Renal cortex interstitium (tissue), 11 donors: ENCODE measurements around the gene LEP. TPM values are rescaled to one million over a fixed set of nuclear protein-coding genes. Genes with fewer than 3 reads are reported as not detected.
"Not testable (repeated sequence)": the region's sequence is repeated elsewhere in the genome, so short reads cannot be mapped to it uniquely, and the experiment has no call there.

Experiments
- DNase-seq, 11 donors: peaks; one replicate each; pipeline ENCODE4 v3.0.0-alpha.2; 2013; ENCODE audit warnings: low read depth in 9 of 11, low spot score in 4 of 11; ENCODE audit errors: extremely low read depth in 1 of 11
- polyA plus RNA-seq, 3 donors: library from polyadenylated mRNA; unstranded; fragments of 120-200 nt; gene quantifications; one replicate each; pipeline ENCODE4 v1.2.1, GENCODE V29; 2013; ENCODE audit not compliant: insufficient read length in 3 of 3

Gene LEP
- polyA plus RNA-seq, 3 donors: 0.16 to 0.76 (median 0.20) TPM

- DNase-seq: no peak
Observed at GRCh38 chr7:128265906-128266300, 24.8 kb downstream of the LEP start.

- DNase-seq: no peak
Observed at GRCh38 chr7:128266529-128266882, 25.4 kb downstream of the LEP start.

GRCh38 chr7:128266883-128267594 is 26.0 kb downstream of the LEP start:
- peak in 2 of 11 donors; percentile 28 to 29 for DNase-seq

- no peak for DNase-seq
Observed at GRCh38 chr7:128267595-128267924, 26.5 kb downstream of the LEP start.

- no peak for DNase-seq
Observed at GRCh38 chr7:128268233-128268632, 27.2 kb downstream of the LEP start.

GRCh38 chr7:128270826-128271272 is 29.8 kb downstream of the LEP start:
- DNase-seq: no peak

- DNase-seq: no peak
Observed at GRCh38 chr7:128271471-128271941, 30.4 kb downstream of the LEP start.

GRCh38 chr7:128271942-128272481 is 30.9 kb downstream of the LEP start:
- no peak for DNase-seq

- no peak for DNase-seq
Observed at GRCh38 chr7:128274246-128274883, 33.3 kb downstream of the LEP start.

GRCh38 chr7:128274884-128275603 is 34.0 kb downstream of the LEP start:
- DNase-seq: no peak

GRCh38 chr7:128275681-128276080 is 34.6 kb downstream of the LEP start:
- no peak for DNase-seq

GRCh38 chr7:128278366-128278765 is 37.3 kb downstream of the LEP start:
- DNase-seq: no peak

GRCh38 chr7:128279124-128279713 is 38.1 kb downstream of the LEP start:
- DNase-seq: no peak

GRCh38 chr7:128280451-128280850 is 39.4 kb downstream of the LEP start:
- DNase-seq: not testable (repeated sequence)

- no peak for DNase-seq
Observed at GRCh38 chr7:128281605-128282380, 40.7 kb downstream of the LEP start.

GRCh38 chr7:128284102-128284501 is 43.0 kb downstream of the LEP start:
- DNase-seq: no peak

GRCh38 chr7:128287556-128287955 is 46.5 kb downstream of the LEP start:
- DNase-seq: no peak

GRCh38 chr7:128298004-128298403 is 56.9 kb downstream of the LEP start:
- DNase-seq: not testable (repeated sequence)

- no peak for DNase-seq
Observed at GRCh38 chr7:128299109-128299607, 58.1 kb downstream of the LEP start.
